IMR-90 (cell line): ENCODE data around the gene POLE3. TPM values are rescaled to one million over a fixed set of nuclear protein-coding genes. Genes with fewer than 3 reads are reported as not detected.

Experiments
- ATAC-seq: fragments of 200-7000 bp; cut with Tn5 transposase; 2 replicates; pipeline ENCODE4 v1.9.1; 2020; ENCODE audit warnings: low read depth, mild to moderate bottlenecking, moderate library complexity
- BruUV-seq: library from RNA; stranded (reverse); fragments of 400-500 nt; replicated peaks from 2 replicates; lab custom pipeline; 2021; lab: Mats Ljungman, UMichigan
- CTCF ChIA-PET: fragments of 300-600 bp; formaldehyde crosslinking; extraction: SDS; loops from one replicate; lab custom pipeline; 2021; ENCODE audit warnings: antibody characterized with exemption; lab: Yijun Ruan, JAX
- POLR2A ChIA-PET: fragments of 300-600 bp; sonication (Branson Sonifier 250); formaldehyde crosslinking; loops from one replicate; lab custom pipeline; 2022; ENCODE audit warnings: antibody characterized with exemption; ENCODE audit not compliant: unreplicated experiment; lab: Charles Lee
- DNase-seq: peaks from one replicate; pipeline ENCODE4 v3.0.0; 2013
- H2AFZ ChIP-seq: replicated peaks from 2 replicates; pipeline ENCODE3; 2013; ENCODE audit warnings: low read length, mild to moderate bottlenecking; ENCODE audit not compliant: poor library complexity
- H2AK5ac ChIP-seq: 2 replicates; pipeline ENCODE4 v1.6.1; 2013; ENCODE audit warnings: low read depth, low read length, inconsistent platforms
- H2AK9ac ChIP-seq: replicated peaks from 2 replicates; pipeline ENCODE3; 2013; ENCODE audit warnings: mild to moderate bottlenecking, low read depth, low read length, moderate library complexity; ENCODE audit not compliant: poor library complexity
- H2BK120ac ChIP-seq: 2 replicates; pipeline ENCODE4 v1.6.1; 2013; ENCODE audit warnings: low read depth, low read length, inconsistent platforms
- H2BK15ac ChIP-seq: 3 replicates; pipeline ENCODE4 v1.6.1; 2013; ENCODE audit warnings: low read depth, low read length, inconsistent platforms
- H2BK20ac ChIP-seq: 2 replicates; pipeline ENCODE4 v1.6.1; 2013; ENCODE audit warnings: low read depth, mild to moderate bottlenecking, inconsistent platforms, low read length, moderate library complexity
- H2BK5ac ChIP-seq: 2 replicates; pipeline ENCODE4 v1.6.1; 2013; ENCODE audit warnings: mild to moderate bottlenecking, low read depth, low read length, inconsistent platforms; ENCODE audit not compliant: poor library complexity, severe bottlenecking
- H3K14ac ChIP-seq: replicated peaks from 2 replicates; pipeline ENCODE4 v1.6.1; 2013; ENCODE audit warnings: low read depth, low read length, inconsistent platforms
- H3K18ac ChIP-seq: 2 replicates; pipeline ENCODE4 v1.6.1; 2013; ENCODE audit warnings: low read depth, low read length, control low read depth
- H3K23ac ChIP-seq: 2 replicates; pipeline ENCODE4 v1.6.1; 2013; ENCODE audit warnings: low read depth, low read length, inconsistent platforms
- H3K27ac ChIP-seq: 2 replicates; pipeline ENCODE4 v1.5.1; 2013; ENCODE audit warnings: mild to moderate bottlenecking, control low read depth, low read length; ENCODE audit not compliant: insufficient read depth
- H3K27me3 ChIP-seq: 2 replicates; pipeline ENCODE4 v1.6.1; 2013; ENCODE audit warnings: low read length; ENCODE audit not compliant: control insufficient read depth, insufficient read depth
- H3K36me3 ChIP-seq: 2 replicates; pipeline ENCODE4 v1.6.1; 2013; ENCODE audit warnings: low read length, mixed read lengths; ENCODE audit not compliant: control insufficient read depth, insufficient read depth
- H3K4ac ChIP-seq: 2 replicates; pipeline ENCODE4 v1.6.1; 2013; ENCODE audit warnings: low read depth, low read length, inconsistent platforms
- H3K4me1 ChIP-seq: 2 replicates; pipeline ENCODE4 v1.6.1; 2013; ENCODE audit warnings: low read length, mixed read lengths; ENCODE audit not compliant: control insufficient read depth, insufficient read depth
- H3K4me2 ChIP-seq: 2 replicates; pipeline ENCODE4 v1.6.1; 2013; ENCODE audit warnings: low read depth, mild to moderate bottlenecking, control low read depth, low read length, moderate library complexity
- H3K4me3 ChIP-seq: 2 replicates; pipeline ENCODE4 v1.5.1; 2013; ENCODE audit warnings: low read depth, mild to moderate bottlenecking, control low read depth, low read length, moderate library complexity; ENCODE audit not compliant: insufficient read depth
- H3K56ac ChIP-seq: 2 replicates; pipeline ENCODE4 v1.6.1; 2013; ENCODE audit warnings: low read length, inconsistent platforms; ENCODE audit not compliant: insufficient read depth; ENCODE audit errors: extremely low read depth
- H3K79me1 ChIP-seq, 2 experiments: 2 replicates each; pipeline ENCODE4 v1.6.1; 2013; ENCODE audit warnings: low read length in 2 of 2, inconsistent platforms in 1 of 2, low read depth in 1 of 2
- H3K9ac ChIP-seq: 2 replicates; pipeline ENCODE4 v1.6.1; 2013; ENCODE audit warnings: low read depth, low read length, control low read depth
- H3K9me1 ChIP-seq: 2 replicates; pipeline ENCODE4 v1.6.1; 2013; ENCODE audit warnings: low read length, inconsistent platforms; ENCODE audit not compliant: insufficient read depth
- H3K9me3 ChIP-seq: 2 replicates; pipeline ENCODE4 v1.6.1; 2013; ENCODE audit warnings: low read length; ENCODE audit not compliant: control insufficient read depth, insufficient read depth
- H4K20me1 ChIP-seq: 2 replicates; pipeline ENCODE4 v1.6.1; 2013; ENCODE audit warnings: low read length, inconsistent platforms; ENCODE audit not compliant: insufficient read depth
- H4K5ac ChIP-seq: 2 replicates; pipeline ENCODE4 v1.6.1; 2013; ENCODE audit warnings: mild to moderate bottlenecking, low read depth, low read length, control low read depth
- H4K8ac ChIP-seq, 2 experiments: 2 replicates each; pipeline ENCODE4 v1.6.1; 2013; ENCODE audit warnings: low read depth in 2 of 2, low read length in 2 of 2, control low read depth in 1 of 2, inconsistent platforms in 1 of 2
- H4K91ac ChIP-seq: 2 replicates; pipeline ENCODE4 v1.6.1; 2013; ENCODE audit warnings: low read depth, low read length, inconsistent platforms; ENCODE audit not compliant: insufficient read depth
- BHLHE40 ChIP-seq: fragments of 150-350 bp; IDR thresholded peaks from 2 replicates; pipeline ENCODE4 v1.6.1; 2016; ENCODE audit warnings: mild to moderate bottlenecking, low read depth, low read length
- CEBPB ChIP-seq: IDR thresholded peaks from 2 replicates; pipeline ENCODE4 v1.6.1; 2012; ENCODE audit warnings: low read depth, low read length, improper control_type of control experiment
- FOS ChIP-seq: fragments of 150-350 bp; IDR thresholded peaks from 2 replicates; pipeline ENCODE4 v1.6.1; 2016; ENCODE audit warnings: low read depth, low read length
- MAZ ChIP-seq: IDR thresholded peaks from 2 replicates; pipeline ENCODE4 v1.6.1; 2012; ENCODE audit warnings: low read depth, mild to moderate bottlenecking, low read length, improper control_type of control experiment, moderate library complexity, borderline replicate concordance
- MXI1 ChIP-seq: IDR thresholded peaks from 2 replicates; pipeline ENCODE4 v1.6.1; 2012; ENCODE audit warnings: low read depth, mild to moderate bottlenecking, low read length, moderate library complexity, borderline replicate concordance
- NFE2L2 ChIP-seq: fragments of 150-350 bp; IDR thresholded peaks from 2 replicates; pipeline ENCODE4 v1.6.1; 2016; ENCODE audit warnings: low read depth, mild to moderate bottlenecking, low read length
- POLR2A ChIP-seq: IDR thresholded peaks from 2 replicates; pipeline ENCODE4 v1.6.1; 2012; ENCODE audit warnings: mild to moderate bottlenecking, low read depth, low read length
- RFX5 ChIP-seq: IDR thresholded peaks from 2 replicates; pipeline ENCODE4 v1.8.0; 2012; ENCODE audit warnings: low read depth, mild to moderate bottlenecking, low read length, moderate library complexity
- WGBS, 2 experiments: methylation state at CpG; one replicate each; pipeline versions ENCODE4 v1.1.5 to v1.1.7; 2013; ENCODE audit warnings: missing lambda C conversion rate in 2 of 2; ENCODE audit not compliant: insufficient read length in 1 of 2; ENCODE audit errors: extremely low coverage in 2 of 2; 5-methylcytosine and 5-hydroxymethylcytosine counted together
- dilution Hi-C: fragments of 300-500 bp; cut with HindIII; formaldehyde crosslinking; loops from one replicate; pipeline ENCODE4 v1.14.3; 2018; ENCODE audit warnings: low sequenced_read_pairs; ENCODE audit not compliant: unreplicated experiment
- in situ Hi-C: fragments of 300-500 bp; cut with MboI; formaldehyde crosslinking; loops from 3 replicates; pipeline ENCODE4 v1.14.3; 2019; ENCODE audit warnings: low sequenced_read_pairs, inconsistent platforms, mixed read lengths
- intact Hi-C: fragments of 100-400 bp; cut with micrococcal nuclease; formaldehyde crosslinking; loops from 2 replicates; pipeline ENCODE4 v1.10.0; 2022
- polyA plus RNA-seq, 3 experiments: library from polyadenylated mRNA; depleted of rRNA; stranded (reverse); fragments of >200 nt; gene quantifications; 2 replicates each; pipeline ENCODE4 v1.2.3, GENCODE V29; 2012; ENCODE audit warnings: low replicate concordance in 1 of 3
- total RNA-seq: library from RNA; depleted of rRNA; stranded (reverse); fragments of >200 nt; gene quantifications from 2 replicates; pipeline ENCODE4 v1.2.3, GENCODE V29; 2012
- TF ChIP-seq, protein P1 (sequence below): fragments of 150-350 bp; IDR thresholded peaks from 2 replicates; pipeline ENCODE4 v1.6.1; 2016; ENCODE audit warnings: low read depth, mild to moderate bottlenecking, low read length, moderate library complexity, borderline replicate concordance
- TF ChIP-seq, protein P2 (sequence below): fragments of 150-350 bp; IDR thresholded peaks from 2 replicates; pipeline ENCODE4 v1.6.1; 2017; ENCODE audit warnings: mild to moderate bottlenecking, antibody characterized with exemption, low read length, low read depth
- TF ChIP-seq, protein P3 (sequence below): conservative IDR thresholded peaks from 2 replicates; pipeline ENCODE4 v1.5.1; 2012; ENCODE audit warnings: mild to moderate bottlenecking, low read depth, low read length, improper control_type of control experiment

POLE3 gene
- total and polyA plus RNA-seq, 2 of the 4 experiments (the other 2 are of a cell fraction), result 34.8 to 43.0 TPM

DNA sequence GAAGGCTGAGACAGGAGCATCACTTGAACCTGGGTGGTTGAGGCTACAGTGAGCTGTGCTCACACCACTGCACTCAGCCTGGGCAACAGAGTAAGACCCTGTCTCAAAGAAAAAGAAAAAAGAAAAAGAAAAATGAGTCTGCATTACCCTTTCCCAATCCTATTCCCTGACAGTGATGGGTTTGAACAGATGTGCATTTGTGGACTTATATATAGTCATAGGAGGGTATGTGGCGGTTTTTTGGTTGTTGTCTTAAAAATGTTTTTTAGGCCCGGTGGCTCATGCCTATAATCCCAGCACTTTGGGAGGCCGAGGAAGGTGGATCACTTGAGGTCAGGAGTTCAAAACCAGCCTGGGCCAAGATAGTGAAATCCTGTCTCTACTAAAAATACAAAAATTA is 47.1 kb downstream of the POLE3 start:
- BruUV-seq, result no TSS peak
- Histone ChIP-seq H3K4me3 (no peak overlapping the region), H3K56ac (no peak overlapping the region), H3K23ac (no peak overlapping the region), H3K79me1 (no peaks in the 10 kb centered on the region), H3K18ac (no peak overlapping the region), H2BK120ac (no peak overlapping the region), H3K9me3 (no peaks in the 10 kb centered on the region), H4K20me1 (no peaks in the 10 kb centered on the region), H3K4me1 (no peaks in the 10 kb centered on the region), H3K36me3 (no peaks in the 10 kb centered on the region), H3K4me2 (no peak overlapping the region), H4K91ac (no peak overlapping the region), H3K4ac (no peak overlapping the region), H3K9ac (no peak overlapping the region), H3K27me3 (peaks cover 31% of the 10 kb centered on the region), H2BK15ac (no peak overlapping the region), H2AFZ (no peak overlapping the region), H3K27ac (no peak overlapping the region), H4K5ac (no peak overlapping the region), H3K9me1 (peaks cover 3% of the 10 kb centered on the region; the same call in 1 of the 2 replicates), H2AK5ac (no peak overlapping the region), H3K14ac (no peak overlapping the region), H2BK20ac (no peak overlapping the region), H4K8ac (no peak overlapping the region), H2BK5ac (no peak overlapping the region), H2AK9ac (no peak overlapping the region)
- no CpG with 5 or more reads among the region's 3 CpGs for WGBS, 2 experiments
- ATAC-seq (no peak), DNase-seq (no peak)
- POLR2A ChIA-PET, result no interaction called here
- intact Hi-C loops, result no loop called here
- dilution Hi-C loops, result no loop called here
- in situ Hi-C loops, result no loop called here
- TF ChIP-seq POLR2A, result no peak
- TF ChIP-seq RFX5, result no peak
- TF ChIP-seq, protein P1, sequence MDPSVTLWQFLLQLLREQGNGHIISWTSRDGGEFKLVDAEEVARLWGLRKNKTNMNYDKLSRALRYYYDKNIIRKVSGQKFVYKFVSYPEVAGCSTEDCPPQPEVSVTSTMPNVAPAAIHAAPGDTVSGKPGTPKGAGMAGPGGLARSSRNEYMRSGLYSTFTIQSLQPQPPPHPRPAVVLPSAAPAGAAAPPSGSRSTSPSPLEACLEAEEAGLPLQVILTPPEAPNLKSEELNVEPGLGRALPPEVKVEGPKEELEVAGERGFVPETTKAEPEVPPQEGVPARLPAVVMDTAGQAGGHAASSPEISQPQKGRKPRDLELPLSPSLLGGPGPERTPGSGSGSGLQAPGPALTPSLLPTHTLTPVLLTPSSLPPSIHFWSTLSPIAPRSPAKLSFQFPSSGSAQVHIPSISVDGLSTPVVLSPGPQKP, result no peak
- no peak for TF ChIP-seq MAZ
- TF ChIP-seq FOS, result no peak
- no peak for TF ChIP-seq CEBPB
- TF ChIP-seq, protein P2, sequence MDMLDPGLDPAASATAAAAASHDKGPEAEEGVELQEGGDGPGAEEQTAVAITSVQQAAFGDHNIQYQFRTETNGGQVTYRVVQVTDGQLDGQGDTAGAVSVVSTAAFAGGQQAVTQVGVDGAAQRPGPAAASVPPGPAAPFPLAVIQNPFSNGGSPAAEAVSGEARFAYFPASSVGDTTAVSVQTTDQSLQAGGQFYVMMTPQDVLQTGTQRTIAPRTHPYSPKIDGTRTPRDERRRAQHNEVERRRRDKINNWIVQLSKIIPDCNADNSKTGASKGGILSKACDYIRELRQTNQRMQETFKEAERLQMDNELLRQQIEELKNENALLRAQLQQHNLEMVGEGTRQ, result no peak
- TF ChIP-seq, protein P3, sequence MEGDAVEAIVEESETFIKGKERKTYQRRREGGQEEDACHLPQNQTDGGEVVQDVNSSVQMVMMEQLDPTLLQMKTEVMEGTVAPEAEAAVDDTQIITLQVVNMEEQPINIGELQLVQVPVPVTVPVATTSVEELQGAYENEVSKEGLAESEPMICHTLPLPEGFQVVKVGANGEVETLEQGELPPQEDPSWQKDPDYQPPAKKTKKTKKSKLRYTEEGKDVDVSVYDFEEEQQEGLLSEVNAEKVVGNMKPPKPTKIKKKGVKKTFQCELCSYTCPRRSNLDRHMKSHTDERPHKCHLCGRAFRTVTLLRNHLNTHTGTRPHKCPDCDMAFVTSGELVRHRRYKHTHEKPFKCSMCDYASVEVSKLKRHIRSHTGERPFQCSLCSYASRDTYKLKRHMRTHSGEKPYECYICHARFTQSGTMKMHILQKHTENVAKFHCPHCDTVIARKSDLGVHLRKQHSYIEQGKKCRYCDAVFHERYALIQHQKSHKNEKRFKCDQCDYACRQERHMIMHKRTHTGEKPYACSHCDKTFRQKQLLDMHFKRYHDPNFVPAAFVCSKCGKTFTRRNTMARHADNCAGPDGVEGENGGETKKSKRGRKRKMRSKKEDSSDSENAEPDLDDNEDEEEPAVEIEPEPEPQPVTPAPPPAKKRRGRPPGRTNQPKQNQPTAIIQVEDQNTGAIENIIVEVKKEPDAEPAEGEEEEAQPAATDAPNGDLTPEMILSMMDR, result no peak
- TF ChIP-seq BHLHE40, result no peak
- TF ChIP-seq MXI1, result no peak
- no peak for TF ChIP-seq NFE2L2
- CTCF ChIA-PET, result interaction anchor here (0.6 kb wide), 1 partner anchor 38 kb away, joined by 3 read pairs; the partner anchor contains the start of gene ALAD
